Panc1 (cell line): ENCODE results near the gene TMEM244. TPM values are rescaled to one million over a fixed set of nuclear protein-coding genes. Genes with fewer than 3 reads are reported as not detected.

ENCODE experiments used
- ATAC-seq: fragments of 200-7000 bp; cut with Tn5 transposase; 2 replicates; pipeline ENCODE4 v1.9.1; 2020; ENCODE audit warnings: mild to moderate bottlenecking, moderate library complexity
- BruUV-seq: library from RNA; stranded (reverse); fragments of 400-500 nt; replicated peaks from 2 replicates; lab custom pipeline; 2021; lab: Mats Ljungman, UMichigan
- CTCF ChIA-PET: fragments of 300-600 bp; sonication (Branson Sonifier 250); formaldehyde crosslinking; loops from one replicate; lab custom pipeline; 2022; ENCODE audit warnings: antibody characterized with exemption; lab: Charles Lee
- POLR2A ChIA-PET: fragments of 300-600 bp; sonication (Branson Sonifier 250); formaldehyde crosslinking; loops from one replicate; lab custom pipeline; 2022; ENCODE audit warnings: antibody characterized with exemption; lab: Charles Lee
- DNase-seq: peaks from one replicate; pipeline ENCODE4 v3.0.0-alpha.2; 2010; ENCODE audit warnings: low read depth, low spot score
- H3K27ac ChIP-seq: 2 replicates; pipeline ENCODE4 v1.5.1; 2011; ENCODE audit warnings: mild to moderate bottlenecking, low read length, inconsistent platforms
- H3K27me3 ChIP-seq: fragments of 200-500 bp; sonication (Bioruptor generic); 2 replicates; pipeline ENCODE4 v1.6.0; 2014; ENCODE audit warnings: low read length, inconsistent platforms; ENCODE audit not compliant: control insufficient read depth, insufficient read depth
- H3K36me3 ChIP-seq: fragments of 200-500 bp; sonication (Bioruptor generic); 2 replicates; pipeline ENCODE4 v1.5.1; 2014; ENCODE audit warnings: inconsistent platforms, mild to moderate bottlenecking, low read length, moderate library complexity; ENCODE audit not compliant: control insufficient read depth, insufficient read depth
- H3K4me1 ChIP-seq: 2 replicates; pipeline ENCODE4 v1.5.1; 2011; ENCODE audit warnings: inconsistent platforms, mild to moderate bottlenecking, low read length, moderate library complexity; ENCODE audit not compliant: control insufficient read depth, insufficient read depth
- H3K4me3 ChIP-seq, 2 experiments: 2 replicates each; pipeline ENCODE4 v1.5.1; 2011 to 2012; ENCODE audit warnings: low read depth in 2 of 2, low read length in 2 of 2, mild to moderate bottlenecking in 2 of 2, inconsistent platforms in 1 of 2, moderate library complexity in 1 of 2
- H3K9me3 ChIP-seq: fragments of 200-500 bp; sonication (Bioruptor generic); 2 replicates; pipeline ENCODE4 v1.5.1; 2014; ENCODE audit warnings: low read depth, mild to moderate bottlenecking, inconsistent platforms, low read length, moderate library complexity; ENCODE audit not compliant: control insufficient read depth, insufficient read depth
- CTCF ChIP-seq: fragments of 450-650 bp; IDR thresholded peaks from 2 replicates; pipeline ENCODE4 v1.5.1; 2017; ENCODE audit warnings: mild to moderate bottlenecking
- POLR2AphosphoS5 ChIP-seq: IDR thresholded peaks from 2 replicates; pipeline ENCODE4 v1.6.1; 2012; ENCODE audit warnings: mild to moderate bottlenecking, low read depth, low read length, moderate library complexity
- SIN3A ChIP-seq: IDR thresholded peaks from 2 replicates; pipeline ENCODE4 v1.6.1; 2012; ENCODE audit warnings: low read depth, mild to moderate bottlenecking, low read length, moderate library complexity, borderline replicate concordance; ENCODE audit not compliant: insufficient read depth
- TCF7L2 ChIP-seq: IDR thresholded peaks from 2 replicates; pipeline ENCODE4 v1.6.1; 2011; ENCODE audit warnings: mild to moderate bottlenecking, low read depth, low read length, inconsistent platforms
- in situ Hi-C: cut with HindIII; loops from 2 replicates; pipeline ENCODE4 v1.10.0; 2016; ENCODE audit warnings: low sequenced_read_pairs, low pct_unique_long_range_greater_than_20kb
- intact Hi-C: fragments of 100-400 bp; cut with micrococcal nuclease; formaldehyde crosslinking; loops from one replicate; pipeline ENCODE4 v1.10.0; 2022; ENCODE audit not compliant: unreplicated experiment
- total RNA-seq: library from RNA; stranded (reverse); gene quantifications from one replicate; pipeline ENCODE4 v1.2.1, GENCODE V29; 2021; ENCODE audit not compliant: unreplicated experiment
- TF ChIP-seq, protein P1 (sequence below), 2 experiments: IDR thresholded peaks; 2 replicates each; pipeline ENCODE4 v1.6.1; 2011 to 2012; ENCODE audit warnings: low read depth in 2 of 2, control low read depth in 1 of 2, low read length in 1 of 2, mild to moderate bottlenecking in 1 of 2, moderate library complexity in 1 of 2; ENCODE audit not compliant: insufficient read depth in 1 of 2

Gene TMEM244
- total RNA-seq, 1 experiment from 2014 or later, result not detected

DNA sequence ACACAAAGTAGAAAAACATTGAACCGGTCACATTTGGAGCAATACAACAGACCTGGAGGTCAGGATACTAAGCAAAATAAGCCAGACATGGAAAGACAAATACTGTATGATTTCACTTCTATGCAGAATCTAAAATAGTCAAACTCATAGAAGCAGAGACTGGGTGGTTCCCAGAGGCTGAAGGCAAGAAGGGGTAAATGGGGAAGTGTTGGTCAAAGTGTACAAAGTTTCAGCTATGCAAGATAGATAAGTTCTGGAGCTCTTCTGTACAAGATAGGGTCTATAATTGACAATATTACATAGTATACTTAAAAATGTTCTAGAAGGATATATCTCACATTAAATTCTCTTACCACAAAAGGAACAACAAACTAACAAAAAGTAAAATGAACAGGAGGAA, 70.3 kb downstream of the TMEM244 start:
- in situ Hi-C loops, result no loop called here
- no TSS peak for BruUV-seq
- Histone ChIP-seq H3K4me1 (no peaks in the 10 kb centered on the region), H3K27ac (no peak overlapping the region), H3K27me3 (no peaks in the 10 kb centered on the region), H3K36me3 (no peaks in the 10 kb centered on the region), H3K4me3 (no peak overlapping the region), H3K9me3 (no peaks in the 10 kb centered on the region)
- ChIA-PET POLR2A (no interaction called here), CTCF (interaction anchor here (0.6 kb wide), 2 partner anchors 20 to 168 kb away, joined by 6 to 7 read pairs; no protein-coding TSS in a partner anchor)
- ATAC-seq, result no peak
- intact Hi-C loops, result no loop called here
- no peak for DNase-seq
- no peak for TF ChIP-seq CTCF
- no peak for TF ChIP-seq POLR2AphosphoS5
- TF ChIP-seq SIN3A, result no peak
- TF ChIP-seq, protein P1, sequence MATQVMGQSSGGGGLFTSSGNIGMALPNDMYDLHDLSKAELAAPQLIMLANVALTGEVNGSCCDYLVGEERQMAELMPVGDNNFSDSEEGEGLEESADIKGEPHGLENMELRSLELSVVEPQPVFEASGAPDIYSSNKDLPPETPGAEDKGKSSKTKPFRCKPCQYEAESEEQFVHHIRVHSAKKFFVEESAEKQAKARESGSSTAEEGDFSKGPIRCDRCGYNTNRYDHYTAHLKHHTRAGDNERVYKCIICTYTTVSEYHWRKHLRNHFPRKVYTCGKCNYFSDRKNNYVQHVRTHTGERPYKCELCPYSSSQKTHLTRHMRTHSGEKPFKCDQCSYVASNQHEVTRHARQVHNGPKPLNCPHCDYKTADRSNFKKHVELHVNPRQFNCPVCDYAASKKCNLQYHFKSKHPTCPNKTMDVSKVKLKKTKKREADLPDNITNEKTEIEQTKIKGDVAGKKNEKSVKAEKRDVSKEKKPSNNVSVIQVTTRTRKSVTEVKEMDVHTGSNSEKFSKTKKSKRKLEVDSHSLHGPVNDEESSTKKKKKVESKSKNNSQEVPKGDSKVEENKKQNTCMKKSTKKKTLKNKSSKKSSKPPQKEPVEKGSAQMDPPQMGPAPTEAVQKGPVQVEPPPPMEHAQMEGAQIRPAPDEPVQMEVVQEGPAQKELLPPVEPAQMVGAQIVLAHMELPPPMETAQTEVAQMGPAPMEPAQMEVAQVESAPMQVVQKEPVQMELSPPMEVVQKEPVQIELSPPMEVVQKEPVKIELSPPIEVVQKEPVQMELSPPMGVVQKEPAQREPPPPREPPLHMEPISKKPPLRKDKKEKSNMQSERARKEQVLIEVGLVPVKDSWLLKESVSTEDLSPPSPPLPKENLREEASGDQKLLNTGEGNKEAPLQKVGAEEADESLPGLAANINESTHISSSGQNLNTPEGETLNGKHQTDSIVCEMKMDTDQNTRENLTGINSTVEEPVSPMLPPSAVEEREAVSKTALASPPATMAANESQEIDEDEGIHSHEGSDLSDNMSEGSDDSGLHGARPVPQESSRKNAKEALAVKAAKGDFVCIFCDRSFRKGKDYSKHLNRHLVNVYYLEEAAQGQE (IDR thresholded peaks at IDR 0.05; ENCODE audit: insufficient read depth in 1 of 2, low read depth in 2 of 2, low read length in 1 of 2), result no peak
- no peak for TF ChIP-seq TCF7L2

DNA sequence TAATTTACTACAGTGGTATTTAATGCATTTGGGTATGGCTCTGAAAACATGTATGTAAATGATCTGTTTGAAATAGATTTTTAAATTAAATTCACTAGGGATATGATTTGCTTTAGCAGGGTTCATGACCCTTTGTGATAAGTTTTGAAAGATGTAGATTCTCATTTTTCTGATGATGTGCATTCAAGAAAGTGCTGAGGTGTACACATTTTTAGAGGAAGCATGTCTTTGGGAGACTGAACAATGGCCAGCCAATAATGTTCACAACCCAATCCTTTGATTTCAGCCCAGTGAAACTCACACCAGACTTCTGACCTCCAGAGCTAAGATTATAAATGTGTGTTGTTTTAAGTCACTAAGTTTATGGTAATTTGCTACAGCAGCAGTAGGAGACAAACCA, 71.1 kb downstream of the TMEM244 start:
- H3K4me3 ChIP-seq, result no peak overlapping the region
- ChIA-PET CTCF (interaction anchor here (0.6 kb wide), 1 partner anchor 19 kb away, joined by 6 read pairs; no protein-coding TSS in a partner anchor), POLR2A (no interaction called here)
- in situ Hi-C loops (no loop called here), intact Hi-C loops (no loop called here)
- no peaks in the 10 kb centered on the region for H3K36me3 ChIP-seq
- BruUV-seq, result no TSS peak
- TF ChIP-seq TCF7L2 (no peak), CTCF (no peak), POLR2AphosphoS5 (no peak), SIN3A (no peak)
- TF ChIP-seq, protein P1 (IDR thresholded peaks at IDR 0.05; ENCODE audit: insufficient read depth in 1 of 2, low read depth in 2 of 2, low read length in 1 of 2), result no peak
- no peaks in the 10 kb centered on the region for H3K27me3 ChIP-seq
- DNase-seq (no peak), ATAC-seq (no peak)
- H3K9me3 ChIP-seq, result no peaks in the 10 kb centered on the region
- no peak overlapping the region for H3K27ac ChIP-seq
- H3K4me1 ChIP-seq, result no peaks in the 10 kb centered on the region
